DMS153 (cell line): ENCODE measurements around the gene BRSK2.

Source experiments
- DNase-seq: peaks from one replicate; lab custom pipeline; 2025; lab: John Stamatoyannopoulos, UW

BRSK2 gene

DNA sequence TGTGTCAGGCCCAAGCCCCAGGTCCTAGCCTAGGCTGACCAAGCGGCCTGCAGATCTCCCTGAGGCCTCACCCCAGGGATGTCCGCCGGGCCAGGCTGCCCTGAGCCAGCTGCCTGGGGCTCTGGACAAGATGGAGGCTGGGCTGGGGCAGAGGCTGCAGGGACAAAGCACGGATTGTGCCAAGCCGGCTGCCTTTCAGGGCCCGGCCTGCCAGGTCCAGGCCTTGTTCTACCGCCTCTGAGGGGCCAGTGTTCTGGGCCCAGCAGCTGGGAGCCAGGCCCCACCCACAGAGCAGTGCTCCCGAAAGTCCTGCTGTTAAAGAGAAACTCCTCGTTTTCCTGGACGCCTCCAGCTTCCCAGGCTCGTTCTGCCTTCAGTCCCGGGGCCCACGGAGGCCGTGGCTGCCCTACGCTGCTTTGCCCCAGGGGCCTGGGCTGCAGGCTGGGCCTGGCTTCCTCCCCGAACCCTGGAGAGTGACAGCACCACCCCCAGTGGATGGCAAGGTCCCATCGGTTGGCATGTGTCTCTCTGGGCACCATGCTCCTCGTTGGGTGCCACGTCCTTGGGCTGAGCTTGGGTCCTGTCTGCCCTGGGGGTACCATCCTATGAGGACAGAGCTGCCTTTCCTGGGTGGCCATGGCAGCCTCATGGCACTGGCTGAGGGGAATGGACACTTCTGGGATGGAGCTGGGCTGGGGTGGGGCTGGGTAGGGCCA lies 7.6 kb downstream of the BRSK2 start:
- no peak for DNase-seq

DNA sequence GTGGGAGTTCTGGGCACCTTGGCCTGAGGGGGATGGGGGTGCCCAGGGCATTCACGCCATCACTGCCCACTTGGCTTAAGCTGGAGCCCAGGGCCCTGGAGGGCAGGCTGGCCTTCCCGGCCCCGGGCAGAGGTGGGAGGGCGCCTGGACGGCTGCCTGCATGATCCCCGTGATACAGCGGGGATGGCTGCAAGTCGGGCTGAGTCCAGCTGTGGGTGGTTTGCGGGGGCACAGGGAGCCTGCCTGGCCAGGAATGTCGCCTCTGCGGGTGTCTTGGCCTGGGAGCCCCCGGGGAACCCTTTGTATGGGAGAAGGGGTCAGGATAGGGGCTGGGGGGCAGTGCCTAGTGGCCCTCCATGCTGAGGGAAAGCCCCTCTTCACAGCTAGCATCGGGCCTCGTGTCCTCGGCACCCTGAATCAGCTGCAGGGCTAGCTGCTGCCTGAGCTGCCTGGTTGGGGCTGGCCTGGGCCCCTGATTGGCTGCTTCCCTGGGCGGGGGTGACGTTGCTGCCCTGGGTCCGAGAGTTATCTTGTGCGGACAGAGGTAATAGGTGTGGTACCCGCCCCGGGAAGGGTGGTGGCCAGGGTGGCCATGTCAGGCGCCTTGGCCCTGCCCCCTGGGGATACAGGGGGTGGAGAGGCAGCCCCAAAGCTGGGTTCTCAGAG lies 8.3 kb downstream of the BRSK2 start:
- DNase-seq, result no peak

- no peak for DNase-seq
Measured at GRCh38 chr11:1398528-1399235, 8.9 kb downstream of the BRSK2 start.

- DNase-seq, result no peak
Measured at GRCh38 chr11:1399386-1400316, 9.9 kb downstream of the BRSK2 start.

DNA sequence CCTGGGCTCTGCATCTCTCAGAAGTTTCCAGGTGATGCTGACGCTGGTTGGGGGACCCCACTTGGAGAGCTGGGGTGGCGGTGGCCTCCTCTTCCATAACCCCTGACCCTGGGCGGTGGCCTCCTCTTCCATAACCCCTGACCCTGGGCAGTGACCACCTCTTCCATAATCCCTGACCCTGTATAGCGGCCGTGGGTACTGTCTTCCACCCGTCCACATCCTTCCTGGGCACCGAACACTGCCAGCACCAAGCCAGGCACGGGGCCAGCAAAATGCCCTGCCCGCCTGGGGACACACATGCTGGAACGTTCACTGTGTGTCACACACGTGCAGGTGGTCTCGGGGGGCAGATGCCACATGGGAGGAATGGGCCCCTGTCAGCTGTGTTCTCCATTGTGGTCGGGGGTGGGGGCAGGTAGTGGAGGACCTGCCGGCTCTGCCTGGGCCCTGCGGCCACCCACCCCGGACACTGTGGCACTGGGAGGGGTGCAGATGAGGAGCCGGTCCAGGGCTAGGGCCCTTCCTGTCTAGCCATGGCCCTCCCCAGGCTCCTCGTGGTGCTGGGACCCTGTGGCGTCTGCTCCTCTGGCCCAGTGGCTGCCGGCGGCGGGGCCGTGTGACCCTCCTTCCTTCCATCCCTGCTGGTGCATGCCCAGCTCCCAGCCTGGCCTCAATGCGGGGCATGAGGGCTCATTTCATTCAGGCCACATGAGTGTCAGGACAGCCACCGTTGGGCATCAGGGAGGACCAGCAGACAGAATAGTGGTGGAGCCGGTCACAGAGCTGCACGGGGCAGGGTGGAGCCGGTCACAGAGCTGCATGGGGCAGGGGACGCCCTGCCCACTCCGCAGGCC lies 10.8 kb downstream of the BRSK2 start:
- DNase-seq, result no peak

GRCh38 chr11:1401171-1401445 lies 11.4 kb downstream of the BRSK2 start:
- no peak for DNase-seq

- no peak for DNase-seq
Measured at GRCh38 chr11:1401656-1402221, 12.0 kb downstream of the BRSK2 start.

DNA sequence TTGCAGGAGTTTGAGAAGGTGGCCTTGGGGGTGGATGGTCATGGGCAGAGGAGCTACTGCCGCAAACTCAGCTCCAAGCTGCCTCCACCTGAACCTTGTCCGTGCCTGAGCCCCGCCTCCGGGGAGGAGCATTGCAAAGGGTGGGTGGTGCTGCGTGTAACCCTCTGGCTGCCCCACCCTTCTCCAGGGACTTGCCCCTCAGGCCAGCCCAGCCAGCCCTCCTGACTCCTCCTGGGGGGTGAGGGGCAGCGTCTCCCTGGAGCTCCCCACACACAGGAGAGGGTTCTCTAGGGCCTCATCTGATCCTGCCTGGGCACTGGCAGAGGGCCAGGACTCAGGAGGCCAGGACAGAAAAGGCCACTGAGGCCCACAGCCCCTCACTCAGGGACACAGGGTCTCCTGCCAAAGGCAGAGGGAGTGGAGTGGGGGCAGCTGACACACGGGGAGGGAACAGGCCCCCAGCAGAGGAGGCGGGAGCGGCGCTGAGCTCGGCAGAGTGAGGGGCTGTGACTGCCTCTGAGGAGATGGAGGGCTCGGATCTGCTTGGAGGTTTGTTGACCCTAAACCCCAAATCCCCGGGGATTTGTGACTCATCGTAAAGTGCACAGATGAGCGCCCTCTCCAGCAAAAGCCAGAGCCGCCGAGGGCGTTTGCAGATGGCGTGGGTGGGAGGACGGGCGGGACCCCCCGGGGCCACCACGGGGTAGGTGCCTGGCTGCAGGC lies 12.8 kb downstream of the BRSK2 start:
- DNase-seq, result no peak

GRCh38 chr11:1403078-1403620 lies 13.4 kb downstream of the BRSK2 start:
- no peak for DNase-seq

DNA sequence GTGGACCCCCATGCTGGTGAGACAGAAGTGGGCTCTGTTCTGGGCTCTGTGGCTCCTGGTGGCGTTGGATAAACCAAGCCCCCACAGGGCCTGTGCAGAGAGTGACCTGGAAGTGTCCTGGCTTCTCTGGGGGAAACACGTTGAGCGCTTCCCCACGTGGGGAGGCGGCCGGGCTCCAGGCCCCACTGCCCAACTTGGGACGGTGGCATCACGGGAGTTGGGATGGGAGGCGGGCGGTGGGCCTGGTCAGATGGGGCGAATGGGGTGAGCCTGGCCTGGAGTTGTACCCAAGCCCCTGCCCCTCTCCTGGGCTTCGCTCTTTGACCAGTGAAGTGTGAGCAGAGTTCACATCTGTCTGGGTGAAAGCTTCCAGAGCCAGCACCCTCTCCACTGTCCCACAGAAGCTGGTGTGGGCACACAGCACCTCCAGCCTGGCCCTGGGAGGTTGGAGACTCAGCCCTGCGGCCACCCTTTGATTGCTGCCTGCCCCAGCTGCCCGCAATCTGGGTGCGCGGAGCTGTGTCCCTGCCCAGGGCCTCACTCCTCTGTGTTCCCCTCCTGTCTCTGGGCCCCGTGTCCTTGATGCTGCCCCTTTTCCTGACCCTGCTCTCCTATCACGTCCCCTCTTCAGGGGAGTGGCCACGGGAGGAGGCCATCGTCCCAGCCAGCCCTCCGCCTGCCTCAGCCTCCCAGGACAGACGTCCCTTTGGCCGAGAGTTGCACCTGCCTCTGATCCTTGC lies 14.2 kb downstream of the BRSK2 start:
- DNase-seq, result no peak

DNA sequence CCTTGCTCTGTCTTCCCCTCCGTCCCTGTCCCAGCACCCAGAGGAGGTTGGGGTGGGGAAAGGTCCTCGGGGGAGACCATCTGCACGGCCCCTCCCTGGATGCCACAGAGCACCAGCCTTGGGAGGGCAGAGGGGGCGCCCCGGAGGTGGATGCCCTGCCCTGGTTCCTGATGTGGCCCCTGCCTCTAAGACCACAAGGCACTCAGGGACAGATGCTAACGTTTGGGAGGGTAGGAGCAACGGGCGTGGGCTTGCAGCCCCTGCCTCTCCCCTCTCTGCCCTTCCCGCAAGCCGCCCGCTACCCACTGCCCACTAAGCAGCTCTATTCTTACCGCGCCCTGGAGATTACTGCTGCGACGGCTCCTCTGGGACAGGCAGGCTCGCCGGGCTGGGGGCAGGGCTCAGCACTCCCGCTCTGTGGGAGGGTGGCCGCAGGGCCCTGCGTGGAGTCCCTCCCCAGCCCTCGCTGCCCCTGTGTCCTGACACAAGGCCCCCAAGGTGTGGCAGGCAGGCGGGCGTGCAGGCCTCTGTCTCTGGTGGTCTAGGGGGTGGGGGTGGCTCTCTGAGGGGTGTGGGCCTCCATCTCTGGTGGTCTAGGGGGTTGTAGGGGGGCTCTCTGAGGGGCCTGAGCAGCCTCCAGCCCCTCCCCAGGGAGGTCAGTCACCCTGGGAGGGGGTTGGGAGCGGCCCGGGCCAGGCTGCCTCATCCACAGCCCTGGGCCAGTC lies 14.9 kb downstream of the BRSK2 start:
- DNase-seq, result no peak

DNA sequence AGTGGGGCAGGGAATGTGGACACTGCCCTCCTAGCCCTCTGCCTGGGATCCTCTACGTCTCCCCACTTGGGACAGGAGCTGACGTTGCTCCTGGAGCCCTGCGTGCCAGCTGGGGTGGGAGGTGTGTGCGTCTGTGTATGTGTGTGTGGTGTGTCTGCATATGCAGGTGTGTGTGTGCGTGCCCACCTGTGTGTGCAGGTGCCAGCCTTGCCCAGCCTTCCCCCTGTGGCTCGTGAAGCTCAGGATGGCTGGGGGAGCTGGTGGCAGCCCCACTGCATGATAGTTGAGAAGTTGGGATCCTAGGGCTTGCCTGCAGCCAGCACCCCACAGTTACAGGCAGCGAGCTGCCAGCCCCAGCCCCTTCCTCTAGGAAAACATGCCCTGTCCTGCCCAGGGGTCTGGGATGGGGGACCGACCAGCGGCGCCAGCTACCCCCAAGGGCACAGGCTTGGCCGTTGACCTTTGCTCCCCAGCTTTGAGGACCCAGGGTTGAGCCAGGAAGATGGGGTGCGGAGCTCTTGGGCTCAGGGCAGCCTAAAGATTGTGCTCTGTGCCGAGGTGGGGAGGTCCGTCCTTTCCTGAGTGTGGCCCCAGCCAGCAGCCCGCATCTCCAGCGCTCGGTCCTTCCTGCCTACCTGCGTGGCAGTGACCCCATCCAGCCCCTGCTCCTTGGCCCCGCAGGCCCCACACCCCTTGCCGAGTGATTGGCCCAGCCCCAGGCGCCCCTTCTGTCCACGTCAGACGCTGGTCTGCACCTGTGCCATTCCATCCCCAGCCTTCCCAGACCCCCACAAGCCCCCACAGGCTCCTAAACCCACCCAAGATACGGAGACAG lies 15.7 kb downstream of the BRSK2 start:
- DNase-seq, result no peak

DNA sequence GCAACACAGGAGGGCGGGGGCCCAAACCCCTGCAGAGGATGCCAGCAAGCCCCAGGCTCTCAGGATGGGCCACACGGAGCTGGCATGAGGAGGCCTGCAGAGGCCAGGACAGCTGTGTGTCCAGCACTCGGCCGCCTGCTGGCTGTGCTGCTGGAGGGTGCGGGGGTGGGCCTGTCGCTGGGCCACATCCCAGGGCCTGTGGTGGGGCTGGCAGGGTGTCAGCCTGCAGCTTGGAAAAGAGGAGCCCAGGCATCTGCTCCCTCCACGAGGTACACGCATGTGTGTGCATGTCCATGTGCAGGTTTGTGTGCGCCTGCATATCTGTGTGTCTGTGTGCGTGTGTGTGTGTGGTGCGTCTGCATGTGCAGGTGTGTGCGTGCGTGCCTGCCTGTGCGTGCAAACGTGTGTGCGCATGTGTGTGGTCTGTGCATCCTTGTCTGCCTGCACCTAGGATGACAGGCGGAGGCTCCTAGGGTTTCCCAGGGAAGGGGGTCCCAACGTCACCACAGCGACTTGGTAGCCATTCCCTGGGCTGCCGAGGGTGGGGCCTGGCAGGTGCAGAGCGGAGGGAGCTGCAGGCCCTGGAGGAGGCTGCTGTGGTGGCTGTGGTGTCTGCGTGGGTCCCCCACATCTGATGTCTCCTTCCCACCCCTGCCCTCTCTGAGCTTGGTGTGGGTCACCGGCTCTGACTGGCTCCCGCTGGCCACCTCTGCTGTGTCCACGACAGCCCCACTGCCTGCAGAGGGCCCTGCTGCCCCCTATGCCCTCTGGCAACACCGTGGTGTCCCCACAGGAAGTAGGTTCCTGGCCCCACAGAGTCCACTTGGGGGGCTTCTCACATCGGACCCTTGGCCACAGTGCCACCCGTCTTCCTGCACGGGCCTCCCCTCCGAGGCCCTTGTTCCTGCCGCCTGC lies 17.1 kb downstream of the BRSK2 start:
- no peak for DNase-seq

DNA sequence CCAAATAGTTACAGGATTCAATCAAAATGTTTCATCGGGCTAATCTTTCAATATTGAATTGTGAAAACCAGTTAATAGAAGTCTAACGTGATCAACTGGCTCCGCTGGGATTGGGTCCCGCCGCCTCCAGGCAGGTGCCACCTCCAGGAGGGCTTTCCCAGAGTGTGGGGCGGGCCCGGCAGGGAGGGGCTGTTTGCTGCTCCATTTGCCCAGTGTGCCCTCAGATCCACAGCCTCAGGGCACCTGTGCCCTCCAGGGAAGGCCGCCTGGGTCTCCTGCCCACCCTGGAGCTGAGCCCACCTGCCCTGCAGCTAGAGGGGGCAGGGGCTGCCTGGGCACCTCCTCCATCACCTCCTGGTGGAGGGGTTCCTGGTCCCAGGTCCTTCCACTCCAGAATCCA lies 17.9 kb downstream of the BRSK2 start:
- DNase-seq, result no peak

DNA sequence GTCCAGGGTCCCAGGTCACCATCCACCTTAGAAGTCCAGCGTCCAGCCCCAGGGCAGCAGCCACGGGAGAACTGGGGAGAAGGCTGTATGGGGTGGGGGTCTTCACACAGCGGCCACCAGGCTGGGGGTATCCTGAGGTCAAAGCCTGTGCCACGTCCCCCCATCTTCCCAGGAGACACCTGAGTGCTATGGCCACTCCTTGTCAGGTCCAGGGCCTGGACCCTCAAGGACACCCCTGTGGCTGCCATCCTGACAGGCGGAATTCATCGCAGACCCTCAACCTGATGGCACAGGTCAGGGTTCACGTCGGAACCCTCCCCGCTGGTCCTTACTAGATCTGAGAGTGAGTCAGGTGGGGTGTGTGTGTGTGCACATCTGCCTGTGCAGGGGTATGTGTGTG lies 18.6 kb downstream of the BRSK2 start:
- DNase-seq, result no peak

DNA sequence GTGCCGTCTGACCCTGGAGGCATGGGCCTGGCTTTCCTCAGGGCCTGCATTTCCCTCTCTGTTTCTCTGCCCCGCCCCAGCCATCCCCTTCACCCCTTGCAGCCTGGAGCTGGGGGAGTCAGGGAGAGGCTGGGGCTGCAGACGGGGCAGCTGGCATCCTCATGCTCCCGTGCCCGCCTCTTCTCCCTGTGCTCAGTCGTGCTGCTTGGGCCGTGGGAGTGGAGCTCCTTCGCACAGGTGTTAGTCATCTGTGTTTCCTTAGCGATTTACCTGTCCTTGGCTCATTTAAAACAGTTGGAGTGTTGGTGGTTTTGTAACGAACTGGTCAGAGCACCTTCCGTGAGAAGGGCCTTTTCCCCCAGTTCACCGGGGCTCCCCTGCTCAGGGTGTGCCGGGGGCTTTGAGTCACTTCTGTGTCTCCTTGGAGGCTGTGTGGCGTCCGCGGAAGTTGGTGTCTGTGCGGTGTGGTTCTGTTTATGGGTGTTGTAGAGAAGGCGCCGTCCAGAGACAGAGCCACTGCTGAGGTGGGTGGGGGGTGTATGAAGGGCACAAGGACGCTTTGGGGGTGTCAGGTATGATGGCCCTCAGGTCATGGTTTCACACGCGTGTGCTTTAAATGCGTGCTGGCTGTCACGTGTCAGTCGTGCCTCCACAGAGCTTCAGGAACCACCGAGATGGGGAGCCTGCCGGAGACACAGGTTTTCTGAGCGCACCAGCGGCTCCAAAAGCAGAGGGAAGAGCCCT lies 19.5 kb downstream of the BRSK2 start:
- no peak for DNase-seq
